ENCODE data around the gene GPR148. TPM values are rescaled to one million over a fixed set of nuclear protein-coding genes. Genes with fewer than 3 reads are reported as not detected.
"Not testable (repeated sequence)": the region's sequence is repeated elsewhere in the genome, so short reads cannot be mapped to it uniquely, and the experiment has no call there.

Gene GPR148
- total RNA-seq, 1 experiment from 2014 or later = not detected

GRCh38 chr2:130693474-130693873, 35.4 kb upstream of the GPR148 start:
- not testable (repeated sequence) for H3K27ac Mint-ChIP-seq

GRCh38 chr2:130703250-130703649, 25.6 kb upstream of the GPR148 start:
- H3K27ac Mint-ChIP-seq = not testable (repeated sequence)

More at GRCh38 chr2:130693474-130693873, 35.4 kb upstream of the GPR148 start:
- WGBS (ENCODE audit: extremely low coverage, insufficient read length, low lambda C conversion rate) = no CpG with 5 or more reads among the region's 37 CpGs
- TF ChIP-seq CTCF (conservative IDR thresholded peaks at IDR 0.05) = peak; percentile 65
- not testable (repeated sequence) for H4K5ac ChIP-seq (ENCODE audit: insufficient read length, low read depth, low read length); H4K91ac ChIP-seq (ENCODE audit: insufficient read length, low read depth, low read length); H3K27me3 ChIP-seq (ENCODE audit: insufficient read depth, low read length); H2AFZ ChIP-seq (ENCODE audit: low read length); H3K4me1 ChIP-seq (ENCODE audit: insufficient read depth, low read length); H2BK20ac ChIP-seq (ENCODE audit: low read depth, low read length, poor library complexity, severe bottlenecking); H3K14ac ChIP-seq (ENCODE audit: insufficient read depth, low read length); H3K9me3 ChIP-seq (ENCODE audit: control insufficient read depth, low read depth, low read length); H3K56ac ChIP-seq (ENCODE audit: insufficient read length, low read depth, low read length); H2BK5ac ChIP-seq (ENCODE audit: insufficient read length, low read length); H4K20me1 ChIP-seq (ENCODE audit: control insufficient read depth, insufficient read depth, insufficient read length); H4K8ac ChIP-seq (replicated peaks; ENCODE audit: insufficient read length, low read depth, low read length); H3T11ph ChIP-seq (ENCODE audit: low read length); H3K4me2 ChIP-seq (ENCODE audit: insufficient read depth, insufficient read length, low read length); H2BK15ac ChIP-seq (ENCODE audit: low read depth, low read length); H3K79me2 ChIP-seq (ENCODE audit: insufficient read depth, low read length); H2BK12ac ChIP-seq (ENCODE audit: insufficient read length, low read depth, low read length); H2BK120ac ChIP-seq (ENCODE audit: low read depth, low read length, poor library complexity, severe bottlenecking); H3K27me3 Mint-ChIP-seq (ENCODE audit: low read depth); H3K79me1 ChIP-seq (ENCODE audit: insufficient read depth, low read depth, low read length, poor library complexity, severe bottlenecking); H3K27ac ChIP-seq (ENCODE audit: insufficient read length, low read depth, low read length); H3K9ac ChIP-seq (ENCODE audit: extremely low read depth, insufficient read length, low read length); H3K4me1 Mint-ChIP-seq; H3K18ac ChIP-seq (ENCODE audit: insufficient read length, low read depth, low read length); H2AK5ac ChIP-seq (ENCODE audit: insufficient read length, low read length); H3K36me3 Mint-ChIP-seq (ENCODE audit: insufficient read depth in 1 of 3, low read depth in 3 of 3); H3K23ac ChIP-seq (ENCODE audit: insufficient read length, low read depth, low read length); H3K9me3 Mint-ChIP-seq; H3K4ac ChIP-seq (ENCODE audit: low read depth, low read length); H3K23me2 ChIP-seq (ENCODE audit: insufficient read length, low read depth, low read length, poor library complexity, severe bottlenecking)
- peak overlapping the region; percentile 16 to 54; a peak in 3 of 5 replicates for H3K4me3 Mint-ChIP-seq
- peak; percentile 86 for DNase-seq

More at GRCh38 chr2:130703250-130703649, 25.6 kb upstream of the GPR148 start:
- H3K4ac ChIP-seq (ENCODE audit: low read depth, low read length); H3K23ac ChIP-seq (ENCODE audit: insufficient read length, low read depth, low read length); H3K79me1 ChIP-seq (ENCODE audit: insufficient read depth, low read depth, low read length, poor library complexity, severe bottlenecking); H3K14ac ChIP-seq (ENCODE audit: insufficient read depth, low read length); H2AK5ac ChIP-seq (ENCODE audit: insufficient read length, low read length); H3K56ac ChIP-seq (ENCODE audit: insufficient read length, low read depth, low read length); H3K27me3 ChIP-seq (ENCODE audit: insufficient read depth, low read length); H4K5ac ChIP-seq (ENCODE audit: insufficient read length, low read depth, low read length); H2BK12ac ChIP-seq (ENCODE audit: insufficient read length, low read depth, low read length); DNase-seq; H3K9ac ChIP-seq (ENCODE audit: extremely low read depth, insufficient read length, low read length); H4K91ac ChIP-seq (ENCODE audit: insufficient read length, low read depth, low read length); H3K4me3 Mint-ChIP-seq; H3K4me1 ChIP-seq (ENCODE audit: insufficient read depth, low read length); H4K8ac ChIP-seq (replicated peaks; ENCODE audit: insufficient read length, low read depth, low read length); H3K27me3 Mint-ChIP-seq (ENCODE audit: low read depth); H2BK120ac ChIP-seq (ENCODE audit: low read depth, low read length, poor library complexity, severe bottlenecking); H3K23me2 ChIP-seq (ENCODE audit: insufficient read length, low read depth, low read length, poor library complexity, severe bottlenecking); H3K27ac ChIP-seq (ENCODE audit: insufficient read length, low read depth, low read length); H3K9me3 ChIP-seq (ENCODE audit: control insufficient read depth, low read depth, low read length); H3K9me3 Mint-ChIP-seq; H4K20me1 ChIP-seq (ENCODE audit: control insufficient read depth, insufficient read depth, insufficient read length); H3K4me2 ChIP-seq (ENCODE audit: insufficient read depth, insufficient read length, low read length); H3K4me1 Mint-ChIP-seq; H3K18ac ChIP-seq (ENCODE audit: insufficient read length, low read depth, low read length); H2AFZ ChIP-seq (ENCODE audit: low read length); H2BK5ac ChIP-seq (ENCODE audit: insufficient read length, low read length); H2BK15ac ChIP-seq (ENCODE audit: low read depth, low read length); H3T11ph ChIP-seq (ENCODE audit: low read length); H3K36me3 Mint-ChIP-seq (ENCODE audit: insufficient read depth in 1 of 3, low read depth in 3 of 3); H3K79me2 ChIP-seq (ENCODE audit: insufficient read depth, low read length); H2BK20ac ChIP-seq (ENCODE audit: low read depth, low read length, poor library complexity, severe bottlenecking): not testable (repeated sequence)
- no CpG with 5 or more reads among the region's 3 CpGs for WGBS (ENCODE audit: extremely low coverage, insufficient read length, low lambda C conversion rate)

Data from H9 (cell line).